ENCODE data around the gene TEX14. TPM values are rescaled to one million over a fixed set of nuclear protein-coding genes. Genes with fewer than 3 reads are reported as not detected.

Gene TEX14
- total and polyA plus RNA-seq, 2 donors (not counting 3 experiments of a cell fraction or from before 2014, with no cell fraction given) = 0.10 TPM; not detected in 1

DNA sequence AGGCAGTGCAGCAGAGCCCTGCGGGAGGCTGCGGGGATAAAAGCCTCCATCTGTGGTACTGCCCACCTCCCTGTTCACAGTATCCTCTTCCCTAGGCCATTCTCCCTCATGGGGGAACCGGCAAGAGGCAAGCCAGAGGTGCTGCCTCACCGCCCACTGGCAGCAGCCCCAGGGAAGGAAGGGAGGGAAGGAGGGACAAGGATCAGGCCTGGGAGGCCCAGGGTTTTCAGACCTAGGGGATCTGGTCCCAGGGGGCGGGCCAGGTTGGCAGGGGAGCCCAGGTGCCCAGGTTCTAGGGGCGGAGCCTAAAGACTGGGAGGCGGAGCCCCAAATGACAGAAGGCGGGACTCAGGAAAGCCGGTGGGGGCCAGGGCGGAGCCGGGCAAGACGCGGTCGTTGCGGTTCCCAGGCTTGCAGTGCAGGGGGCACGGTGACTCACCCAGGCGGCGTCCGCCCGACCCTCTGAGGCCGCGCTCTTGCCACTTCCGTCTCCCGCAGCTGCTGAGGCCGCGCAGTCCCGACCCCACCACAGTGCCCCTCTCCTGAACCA is 174.4 kb downstream of the TEX14 start:
- dilution Hi-C loops (cut with MboI; ENCODE audit: extremely low pct_ligation_motif_present, low sequenced_read_pairs) (no loop called here), intact Hi-C loops (cut with micrococcal nuclease) (loop anchor here (1.0 to 5.0 kb wide), 5 partner anchors 165 to 910 kb away; partner anchors contain the start of genes PPM1E, PRR11, SKA2 and SUPT4H1)
- H3K9me3 ChIP-seq (replicated peaks; ENCODE audit: control insufficient read depth, insufficient read depth, low read length) = no peaks in the 10 kb centered on the region
- peaks cover 18% of the 10 kb centered on the region for H3K4me1 ChIP-seq (ENCODE audit: control insufficient read depth, extremely low read depth, insufficient read depth, low read length)
- TF ChIP-seq FOS (IDR thresholded peaks at IDR 0.05; ENCODE audit: borderline replicate concordance, insufficient read depth, low read length) = peak; percentile 77
- peak; percentile 52 for TF ChIP-seq POLR2AphosphoS5 (IDR thresholded peaks at IDR 0.05; ENCODE audit: insufficient read depth, low read depth, low read length)
- no peak for TF ChIP-seq EZH2 (IDR thresholded peaks at IDR 0.05; ENCODE audit: borderline replicate concordance, low read depth, low read length, severe bottlenecking)
- TF ChIP-seq, protein P1, sequence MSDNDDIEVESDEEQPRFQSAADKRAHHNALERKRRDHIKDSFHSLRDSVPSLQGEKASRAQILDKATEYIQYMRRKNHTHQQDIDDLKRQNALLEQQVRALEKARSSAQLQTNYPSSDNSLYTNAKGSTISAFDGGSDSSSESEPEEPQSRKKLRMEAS (IDR thresholded peaks at IDR 0.05; ENCODE audit: insufficient read depth, insufficient read length) = no peak
- TF ChIP-seq, protein P2, sequence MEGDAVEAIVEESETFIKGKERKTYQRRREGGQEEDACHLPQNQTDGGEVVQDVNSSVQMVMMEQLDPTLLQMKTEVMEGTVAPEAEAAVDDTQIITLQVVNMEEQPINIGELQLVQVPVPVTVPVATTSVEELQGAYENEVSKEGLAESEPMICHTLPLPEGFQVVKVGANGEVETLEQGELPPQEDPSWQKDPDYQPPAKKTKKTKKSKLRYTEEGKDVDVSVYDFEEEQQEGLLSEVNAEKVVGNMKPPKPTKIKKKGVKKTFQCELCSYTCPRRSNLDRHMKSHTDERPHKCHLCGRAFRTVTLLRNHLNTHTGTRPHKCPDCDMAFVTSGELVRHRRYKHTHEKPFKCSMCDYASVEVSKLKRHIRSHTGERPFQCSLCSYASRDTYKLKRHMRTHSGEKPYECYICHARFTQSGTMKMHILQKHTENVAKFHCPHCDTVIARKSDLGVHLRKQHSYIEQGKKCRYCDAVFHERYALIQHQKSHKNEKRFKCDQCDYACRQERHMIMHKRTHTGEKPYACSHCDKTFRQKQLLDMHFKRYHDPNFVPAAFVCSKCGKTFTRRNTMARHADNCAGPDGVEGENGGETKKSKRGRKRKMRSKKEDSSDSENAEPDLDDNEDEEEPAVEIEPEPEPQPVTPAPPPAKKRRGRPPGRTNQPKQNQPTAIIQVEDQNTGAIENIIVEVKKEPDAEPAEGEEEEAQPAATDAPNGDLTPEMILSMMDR (IDR thresholded peaks at IDR 0.05; ENCODE audit: extremely low read depth in 1 of 2, insufficient read depth in 1 of 2, low read depth in 1 of 2, low read length in 2 of 2) = no peak
- TF ChIP-seq MYC (IDR thresholded peaks at IDR 0.05; ENCODE audit: low read depth, low read length) = no peak
- TF ChIP-seq JUN (IDR thresholded peaks at IDR 0.05; ENCODE audit: borderline replicate concordance, insufficient read depth, insufficient read length, low read depth) = peak; percentile 57
- peak overlapping the region; percentile 33 for H3K4me2 ChIP-seq (ENCODE audit: insufficient read depth, low read length)
- H3K4me3 ChIP-seq (replicated peaks in 1 of 3; ENCODE audit: insufficient read depth in 1 of 3, low read depth in 1 of 3, low read length in 3 of 3) = peak overlapping the region in 2 of 3 experiments; percentile 41 to 48
- H3K9ac ChIP-seq (replicated peaks; ENCODE audit: extremely low read depth, insufficient read depth, low read length) = peak overlapping the region; percentile 47
- H2AFZ ChIP-seq (ENCODE audit: low read depth, low read length) = peak overlapping the region; percentile 43
- FAIRE-seq = no peak
- H3K27ac ChIP-seq (ENCODE audit: insufficient read depth, low read depth, low read length) = peak overlapping the region; percentile 31
- no peaks in the 10 kb centered on the region for H3K9me1 ChIP-seq (replicated peaks; ENCODE audit: control insufficient read depth, extremely low read depth, insufficient read depth, low read length)
- no peak for DNase-seq (ENCODE audit: low read depth, low spot score)
- no peaks in the 10 kb centered on the region for H3K27me3 ChIP-seq (ENCODE audit: control insufficient read depth in 2 of 2, insufficient read depth in 2 of 2, low read length in 2 of 2)
- H3K36me3 ChIP-seq (ENCODE audit: control insufficient read depth in 2 of 2, extremely low read depth in 1 of 2, insufficient read depth in 2 of 2, low read length in 2 of 2) = peaks cover 0 to under 1% of the 10 kb centered on the region in 2 experiments
- POLR2A ChIA-PET = interaction anchor here (2.6 to 3.0 kb wide), 2 partner anchors 114 to 141 kb away, joined by 15 to 46 read pairs; no protein-coding TSS in a partner anchor
- BruUV-seq (replicated peaks) = TSS peak; percentile 9
- no peaks in the 10 kb centered on the region for H4K20me1 ChIP-seq (replicated peaks; ENCODE audit: control insufficient read depth, extremely low read depth, insufficient read depth, low read length)
- CTCF ChIA-PET = interaction anchor here (1.8 to 3.9 kb wide), 6 partner anchors 15 to 486 kb away, joined by 13 to 88 read pairs (median 24); no protein-coding TSS in a partner anchor
- H3K79me2 ChIP-seq (ENCODE audit: control insufficient read depth, insufficient read depth, low read length) = no peaks in the 10 kb centered on the region

Measured in endothelial cell of umbilical vein (primary cell).